Bronchial epithelial cell (primary cell): Measurements from ENCODE around the gene ZNF821. TPM values are rescaled to one million over a fixed set of nuclear protein-coding genes. Genes with fewer than 3 reads are reported as not detected.

Experiments used
- total RNA-seq: library from RNA; depleted of rRNA; stranded (reverse); fragments of >200 nt; gene quantifications from 2 replicates; pipeline ENCODE4 v1.2.1, GENCODE V29; 2014

ZNF821 gene
- total RNA-seq, 1 donor from 2014 or later, result 9.5 TPM

Other genes starting within 250 kb of the ZNF821 start
- 2.6 and 4.0 TPM in 2 replicates for gene PHLPP2, start 159.5 kb downstream of the ZNF821 start, total RNA-seq
- 29.5 and 45.8 TPM in 2 replicates for gene AP1G1, start 75.3 kb downstream of the ZNF821 start, total RNA-seq
- 9.2 and 12.9 TPM in 2 replicates for gene ATXN1L, start 38.2 kb downstream of the ZNF821 start, total RNA-seq
- gene IST1, start 11.3 kb upstream of the ZNF821 start, total RNA-seq, result 147 and 157 TPM in 2 replicates
- gene PKD1L3, start 116.2 kb upstream of the ZNF821 start, total RNA-seq, result not detected in 2 replicates
- 5.0 and 11.1 TPM in 2 replicates for gene DHODH, start 124.6 kb upstream of the ZNF821 start, total RNA-seq
- not detected in 2 replicates for gene HP, start 170.3 kb upstream of the ZNF821 start, total RNA-seq
- gene HPR, start 179.0 kb upstream of the ZNF821 start, total RNA-seq, result not detected in 2 replicates
- gene TXNL4B, start 209.4 kb upstream of the ZNF821 start, total RNA-seq, result 5.4 and 6.8 TPM in 2 replicates
- 91.6 and 123 TPM in 2 replicates for gene DHX38, start 209.7 kb upstream of the ZNF821 start, total RNA-seq